NCI-H748 (cell line): ENCODE results near the gene CDCA7.
"Not testable (repeated sequence)": the region's sequence is repeated elsewhere in the genome, so short reads cannot be mapped to it uniquely, and the experiment has no call there.

ENCODE experiments used
- DNase-seq: peaks from one replicate; lab custom pipeline; 2025; ENCODE audit not compliant: unreplicated experiment; lab: John Stamatoyannopoulos, UW

CDCA7 gene

GRCh38 chr2:173402405-173402974 lies 47.8 kb downstream of the CDCA7 start:
- DNase-seq, result peak; percentile 89

- DNase-seq, result no peak
Measured at GRCh38 chr2:173404841-173405750, 50.4 kb downstream of the CDCA7 start.

GRCh38 chr2:173407176-173407575 lies 52.5 kb downstream of the CDCA7 start:
- no peak for DNase-seq

- no peak for DNase-seq
Measured at GRCh38 chr2:173407646-173408045, 53.0 kb downstream of the CDCA7 start.

- peak; percentile 12 for DNase-seq
Measured at GRCh38 chr2:173410579-173410978, 55.9 kb downstream of the CDCA7 start.

- no peak for DNase-seq
Measured at GRCh38 chr2:173412628-173413027, 58.0 kb downstream of the CDCA7 start.

GRCh38 chr2:173414823-173415322 lies 60.2 kb downstream of the CDCA7 start:
- DNase-seq, result no peak

- DNase-seq, result no peak
Measured at GRCh38 chr2:173415431-173416381, 61.0 kb downstream of the CDCA7 start.

GRCh38 chr2:173416415-173417152 lies 61.9 kb downstream of the CDCA7 start:
- not testable (repeated sequence) for DNase-seq

- DNase-seq, result no peak
Measured at GRCh38 chr2:173417341-173417740, 62.7 kb downstream of the CDCA7 start.

GRCh38 chr2:173417802-173418201 lies 63.1 kb downstream of the CDCA7 start:
- no peak for DNase-seq
